Endothelial cell of umbilical vein (primary cell): ENCODE data around the gene THAP3. TPM values are rescaled to one million over a fixed set of nuclear protein-coding genes. Genes with fewer than 3 reads are reported as not detected.
"Not testable (repeated sequence)": the region's sequence is repeated elsewhere in the genome, so short reads cannot be mapped to it uniquely, and the experiment has no call there.

Source experiments
- BruUV-seq: library from RNA; stranded (reverse); fragments of 400-500 nt; replicated peaks from 2 replicates; lab custom pipeline; 2021; lab: Mats Ljungman, UMichigan
- CTCF ChIA-PET: fragments of 300-600, 350-600 bp; sonication (Branson Sonifier 250); formaldehyde crosslinking; loops from one replicate; lab custom pipeline; 2021; ENCODE audit warnings: antibody characterized with exemption, inconsistent platforms; lab: Charles Lee
- POLR2A ChIA-PET: fragments of 300-600, 350-600 bp; sonication (Branson Sonifier 250); formaldehyde crosslinking; loops from one replicate; lab custom pipeline; 2021; ENCODE audit warnings: antibody characterized with exemption, inconsistent platforms; lab: Charles Lee
- DNase-seq: peaks from one replicate; pipeline ENCODE4 v3.0.0-alpha.2; 2011; ENCODE audit warnings: low read depth, low spot score
- FAIRE-seq: peaks from 2 replicates; lab custom pipeline; 2011; peaks lifted over from hg19 to GRCh38; lab: Jason Lieb, UNC
- H2AFZ ChIP-seq: 2 replicates; pipeline ENCODE4 v1.6.0; 2012; ENCODE audit warnings: low read depth, low read length, control low read depth, inconsistent platforms
- H3K27ac ChIP-seq: 2 replicates; pipeline ENCODE4 v1.5.1; 2011; ENCODE audit warnings: low read depth, mild to moderate bottlenecking, control low read depth, low read length, moderate library complexity; ENCODE audit not compliant: insufficient read depth
- H3K27me3 ChIP-seq, 2 experiments: 2 replicates each; pipeline versions ENCODE4 v1.6.0 to v1.6.1; 2011; ENCODE audit warnings: low read length in 2 of 2, mixed read lengths in 1 of 2; ENCODE audit not compliant: control insufficient read depth in 2 of 2, insufficient read depth in 2 of 2
- H3K36me3 ChIP-seq, 2 experiments: 2 replicates in 1 of 2; 3 replicates in 1 of 2; pipeline ENCODE4 v1.5.1; 2011; ENCODE audit warnings: low read length in 2 of 2, mild to moderate bottlenecking in 1 of 2, moderate library complexity in 1 of 2; ENCODE audit not compliant: control insufficient read depth in 2 of 2, insufficient read depth in 2 of 2; ENCODE audit errors: extremely low read depth in 1 of 2
- H3K4me1 ChIP-seq: 3 replicates; pipeline ENCODE4 v1.5.1; 2011; ENCODE audit warnings: mild to moderate bottlenecking, low read length; ENCODE audit not compliant: control insufficient read depth, insufficient read depth; ENCODE audit errors: extremely low read depth
- H3K4me2 ChIP-seq: 2 replicates; pipeline ENCODE4 v1.6.1; 2011; ENCODE audit warnings: low read length, control low read depth, mixed read lengths; ENCODE audit not compliant: insufficient read depth
- H3K4me3 ChIP-seq, 3 experiments: fragments of 200-600 bp in 1 of 3; sonication (generic), shearing (Covaris generic) in 1 of 3; replicated peaks in 1 of 3; 2 replicates each; pipeline ENCODE4 v1.5.1; 2011 to 2016; ENCODE audit warnings: control low read depth in 3 of 3, low read length in 3 of 3, mild to moderate bottlenecking in 2 of 3, inconsistent platforms in 1 of 3, low read depth in 1 of 3, moderate library complexity in 1 of 3; ENCODE audit not compliant: insufficient read depth in 1 of 3
- H3K79me2 ChIP-seq: 2 replicates; pipeline ENCODE4 v1.6.0; 2012; ENCODE audit warnings: low read length, inconsistent platforms; ENCODE audit not compliant: control insufficient read depth, insufficient read depth
- H3K9ac ChIP-seq: replicated peaks from 2 replicates; pipeline ENCODE3; 2011; ENCODE audit warnings: low read length, control low read depth; ENCODE audit not compliant: insufficient read depth; ENCODE audit errors: extremely low read depth
- H3K9me1 ChIP-seq: replicated peaks from 3 replicates; pipeline ENCODE4 v1.6.0; 2011; ENCODE audit warnings: mild to moderate bottlenecking, low read length; ENCODE audit not compliant: control insufficient read depth, insufficient read depth; ENCODE audit errors: extremely low read depth
- H3K9me3 ChIP-seq: replicated peaks from 2 replicates; pipeline ENCODE4 v1.5.1; 2012; ENCODE audit warnings: low read length, inconsistent platforms; ENCODE audit not compliant: control insufficient read depth, insufficient read depth
- H4K20me1 ChIP-seq: replicated peaks from 2 replicates; pipeline ENCODE3; 2011; ENCODE audit warnings: mild to moderate bottlenecking, low read length; ENCODE audit not compliant: control insufficient read depth, insufficient read depth; ENCODE audit errors: extremely low read depth
- EZH2 ChIP-seq: IDR thresholded peaks from 2 replicates; pipeline ENCODE4 v1.6.1; 2012; ENCODE audit warnings: borderline replicate concordance, low read depth, mild to moderate bottlenecking, moderate library complexity, low read length, inconsistent platforms; ENCODE audit not compliant: severe bottlenecking
- FOS ChIP-seq: IDR thresholded peaks from 2 replicates; pipeline ENCODE4 v1.6.1; 2011; ENCODE audit warnings: mild to moderate bottlenecking, low read length, moderate library complexity, borderline replicate concordance; ENCODE audit not compliant: insufficient read depth
- GATA2 ChIP-seq: IDR thresholded peaks from 2 replicates; pipeline ENCODE4 v1.7.0; 2011; ENCODE audit warnings: low read depth, mild to moderate bottlenecking, moderate library complexity, mixed read lengths, low read length; ENCODE audit not compliant: insufficient read length, insufficient read depth
- JUN ChIP-seq: IDR thresholded peaks from 2 replicates; pipeline ENCODE4 v1.6.1; 2011; ENCODE audit warnings: borderline replicate concordance, low read depth; ENCODE audit not compliant: insufficient read length, insufficient read depth
- MYC ChIP-seq: IDR thresholded peaks from one replicate; pipeline ENCODE4 v1.6.1; 2011; ENCODE audit warnings: mild to moderate bottlenecking, low read depth, low read length
- POLR2A ChIP-seq: IDR thresholded peaks from 2 replicates; pipeline ENCODE4 v1.6.1; 2012; ENCODE audit warnings: low read depth, mild to moderate bottlenecking, control low read depth, low read length
- POLR2AphosphoS5 ChIP-seq: IDR thresholded peaks from 2 replicates; pipeline ENCODE4 v1.6.1; 2012; ENCODE audit warnings: low read depth, mild to moderate bottlenecking, control low read depth, low read length, moderate library complexity; ENCODE audit not compliant: insufficient read depth
- dilution Hi-C: fragments of 300-500 bp; cut with MboI; formaldehyde crosslinking; loops from one replicate; pipeline ENCODE4 v1.15.0; 2019; ENCODE audit warnings: low sequenced_read_pairs; ENCODE audit not compliant: extremely low pct_ligation_motif_present
- intact Hi-C: fragments of 100-400 bp; cut with micrococcal nuclease; formaldehyde crosslinking; loops from one replicate; pipeline ENCODE4 v1.10.0; 2022
- polyA plus RNA-seq, 4 experiments: library from polyadenylated mRNA; depleted of rRNA in 3 of 4; stranded (reverse) in 3 of 4; unstranded in 1 of 4; fragments of >200 nt; gene quantifications; 2 replicates each; pipeline versions ENCODE4 v1.2.1 to v1.2.3, GENCODE V29; 2011 to 2012; ENCODE audit warnings: missing spikeins in 1 of 4
- total RNA-seq: library from RNA; stranded (reverse); gene quantifications from 2 replicates; pipeline ENCODE4 v1.2.3, GENCODE V29; 2021
- TF ChIP-seq, protein P1 (sequence below): IDR thresholded peaks from 2 replicates; pipeline ENCODE4 v1.6.1; 2011; ENCODE audit not compliant: insufficient read depth, insufficient read length
- TF ChIP-seq, protein P2 (sequence below), 2 donors: IDR thresholded peaks; 1 replicate in 1 of 2; 2 replicates in 1 of 2; pipeline ENCODE4 v1.5.1; 2011; ENCODE audit warnings: low read length in 2 of 2, mild to moderate bottlenecking in 2 of 2, moderate library complexity in 2 of 2, control low read depth in 1 of 2, inconsistent platforms in 1 of 2, low read depth in 1 of 2; ENCODE audit not compliant: insufficient read depth in 1 of 2; ENCODE audit errors: extremely low read depth in 1 of 2

The THAP3 gene
- total and polyA plus RNA-seq, 2 donors (not counting 3 experiments of a cell fraction or from before 2014, with no cell fraction given), result 11.3 to 16.7 TPM

DNA sequence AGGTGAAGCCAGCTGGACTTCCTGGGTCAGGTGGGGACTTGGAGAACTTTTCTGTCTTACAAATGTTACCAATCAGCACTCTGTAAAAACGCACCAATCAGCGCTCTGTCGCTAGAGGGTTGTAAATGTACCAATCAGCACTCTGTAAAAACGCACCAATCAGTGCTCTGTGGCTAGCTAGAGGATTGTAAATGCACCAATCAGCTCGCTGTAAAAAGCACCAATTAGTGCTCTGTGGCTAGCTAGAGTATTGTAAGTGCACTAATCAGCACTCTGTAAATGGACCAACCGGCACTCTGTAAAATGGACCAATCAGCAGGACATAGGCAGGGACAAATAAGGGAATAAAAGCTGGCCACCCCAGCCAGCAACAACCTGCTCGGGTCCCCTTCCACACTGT lies 37.8 kb downstream of the THAP3 start:
- H3K4me3 ChIP-seq, BruUV-seq, H3K36me3 ChIP-seq, H3K27ac ChIP-seq, POLR2A ChIA-PET, H4K20me1 ChIP-seq, dilution Hi-C loops, H3K4me1 ChIP-seq, H3K9me1 ChIP-seq, intact Hi-C loops, DNase-seq, H3K9ac ChIP-seq, CTCF ChIA-PET, H2AFZ ChIP-seq, H3K79me2 ChIP-seq, H3K4me2 ChIP-seq, H3K9me3 ChIP-seq, H3K27me3 ChIP-seq, FAIRE-seq: not testable (repeated sequence)

DNA sequence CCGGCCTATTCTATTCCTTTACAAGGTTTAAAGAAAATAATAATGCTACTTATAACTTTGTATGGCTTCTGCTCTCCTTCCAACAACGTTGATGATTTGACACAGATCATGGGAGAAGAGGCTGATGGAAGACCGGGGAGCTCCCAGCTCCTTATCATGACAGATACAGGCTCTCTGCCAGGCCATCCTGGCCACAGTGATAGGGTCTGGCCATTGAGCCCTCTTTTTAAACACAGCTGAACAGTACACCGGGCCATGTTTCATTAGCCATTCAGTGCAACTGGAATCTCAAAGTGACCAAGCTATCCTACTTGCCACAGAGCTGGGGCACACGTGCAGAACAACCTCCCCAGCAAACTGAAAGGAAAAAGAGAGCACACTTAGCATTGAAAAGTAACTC lies 42.0 kb downstream of the THAP3 start:
- H3K27ac ChIP-seq, result no peak overlapping the region
- no peak overlapping the region for H3K4me2 ChIP-seq
- TF ChIP-seq, protein P1, sequence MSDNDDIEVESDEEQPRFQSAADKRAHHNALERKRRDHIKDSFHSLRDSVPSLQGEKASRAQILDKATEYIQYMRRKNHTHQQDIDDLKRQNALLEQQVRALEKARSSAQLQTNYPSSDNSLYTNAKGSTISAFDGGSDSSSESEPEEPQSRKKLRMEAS, result no peak
- TF ChIP-seq EZH2, result no peak
- no peak for TF ChIP-seq POLR2A
- TF ChIP-seq POLR2AphosphoS5, result no peak
- no peak for TF ChIP-seq GATA2
- no peak for TF ChIP-seq FOS
- TF ChIP-seq, protein P2, sequence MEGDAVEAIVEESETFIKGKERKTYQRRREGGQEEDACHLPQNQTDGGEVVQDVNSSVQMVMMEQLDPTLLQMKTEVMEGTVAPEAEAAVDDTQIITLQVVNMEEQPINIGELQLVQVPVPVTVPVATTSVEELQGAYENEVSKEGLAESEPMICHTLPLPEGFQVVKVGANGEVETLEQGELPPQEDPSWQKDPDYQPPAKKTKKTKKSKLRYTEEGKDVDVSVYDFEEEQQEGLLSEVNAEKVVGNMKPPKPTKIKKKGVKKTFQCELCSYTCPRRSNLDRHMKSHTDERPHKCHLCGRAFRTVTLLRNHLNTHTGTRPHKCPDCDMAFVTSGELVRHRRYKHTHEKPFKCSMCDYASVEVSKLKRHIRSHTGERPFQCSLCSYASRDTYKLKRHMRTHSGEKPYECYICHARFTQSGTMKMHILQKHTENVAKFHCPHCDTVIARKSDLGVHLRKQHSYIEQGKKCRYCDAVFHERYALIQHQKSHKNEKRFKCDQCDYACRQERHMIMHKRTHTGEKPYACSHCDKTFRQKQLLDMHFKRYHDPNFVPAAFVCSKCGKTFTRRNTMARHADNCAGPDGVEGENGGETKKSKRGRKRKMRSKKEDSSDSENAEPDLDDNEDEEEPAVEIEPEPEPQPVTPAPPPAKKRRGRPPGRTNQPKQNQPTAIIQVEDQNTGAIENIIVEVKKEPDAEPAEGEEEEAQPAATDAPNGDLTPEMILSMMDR (IDR thresholded peaks at IDR 0.05; ENCODE audit: extremely low read depth in 1 of 2, insufficient read depth in 1 of 2, low read depth in 1 of 2, low read length in 2 of 2), result no peak
- no peak for TF ChIP-seq JUN
- TF ChIP-seq MYC, result no peak
- no peaks in the 10 kb centered on the region for H3K4me1 ChIP-seq
- dilution Hi-C loops, result no loop called here
- FAIRE-seq (no peak), DNase-seq (no peak)
- intact Hi-C loops, result no loop called here
- H2AFZ ChIP-seq, result no peak overlapping the region
- H3K4me3 ChIP-seq, result no peak overlapping the region
- H3K9ac ChIP-seq, result no peak overlapping the region
- BruUV-seq, result no TSS peak
- ChIA-PET CTCF (no interaction called here), POLR2A (no interaction called here)
- peaks cover 4 to 8% of the 10 kb centered on the region in 2 experiments for H3K36me3 ChIP-seq
- no peaks in the 10 kb centered on the region for H3K9me3 ChIP-seq
- H3K27me3 ChIP-seq, result no peaks in the 10 kb centered on the region
- no peaks in the 10 kb centered on the region for H3K9me1 ChIP-seq
- H3K79me2 ChIP-seq, result no peaks in the 10 kb centered on the region
- H4K20me1 ChIP-seq, result no peaks in the 10 kb centered on the region
